ENCODE data around the gene LINC01488.
A peak's percentile ranks its signal among the peaks of the same experiment; 100 is the strongest.

Gene LINC01488

DNA sequence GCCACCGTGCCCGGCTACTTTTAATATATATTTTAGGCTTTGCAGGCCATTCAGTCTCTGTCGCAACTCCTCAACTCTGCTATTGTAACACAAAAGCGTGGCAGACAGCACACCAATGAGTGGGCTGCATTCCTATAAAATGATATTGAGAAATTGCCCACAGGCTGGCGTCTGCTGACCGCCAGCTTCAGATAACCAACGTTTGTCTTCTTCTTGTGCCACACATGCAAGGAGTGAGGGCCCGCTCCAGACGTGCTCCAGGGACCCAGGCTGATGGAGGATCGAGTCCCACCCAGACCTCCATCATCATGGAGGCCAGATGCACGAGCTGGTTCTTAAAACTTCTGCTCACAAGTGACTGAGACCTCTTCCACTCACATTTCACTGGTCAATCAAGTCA, 35.4 kb upstream of the LINC01488 start:
- DNase-seq: no peak

- peak; percentile 31 for DNase-seq
These were observed 33.7 kb upstream of the LINC01488 start for GRCh38 chr11:69447786-69448185.

GRCh38 chr11:69448471-69449284, 32.8 kb upstream of the LINC01488 start:
- DNase-seq: peak; percentile 21

GRCh38 chr11:69449320-69450063, 32.0 kb upstream of the LINC01488 start:
- peak; percentile 53 for DNase-seq

GRCh38 chr11:69450064-69450856, 31.2 kb upstream of the LINC01488 start:
- DNase-seq: no peak

DNA sequence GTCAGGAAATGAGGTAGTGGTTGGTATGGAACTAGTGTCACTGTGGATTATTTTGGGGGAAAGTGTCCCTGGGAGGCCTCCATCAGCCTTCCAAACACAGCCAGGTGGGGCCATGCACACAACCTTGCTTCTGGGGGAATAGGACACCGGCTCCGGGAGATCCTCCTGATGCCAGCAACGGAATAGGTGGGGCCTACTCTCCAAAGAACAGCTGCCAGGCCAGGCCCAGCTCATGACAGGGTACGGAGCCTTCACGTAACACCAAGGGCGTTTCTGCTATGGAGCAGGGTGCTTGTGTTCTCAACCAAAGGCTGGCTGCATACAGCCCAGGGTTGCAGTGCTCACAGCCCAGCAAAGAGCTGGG, 30.6 kb upstream of the LINC01488 start:
- no peak for DNase-seq

DNA sequence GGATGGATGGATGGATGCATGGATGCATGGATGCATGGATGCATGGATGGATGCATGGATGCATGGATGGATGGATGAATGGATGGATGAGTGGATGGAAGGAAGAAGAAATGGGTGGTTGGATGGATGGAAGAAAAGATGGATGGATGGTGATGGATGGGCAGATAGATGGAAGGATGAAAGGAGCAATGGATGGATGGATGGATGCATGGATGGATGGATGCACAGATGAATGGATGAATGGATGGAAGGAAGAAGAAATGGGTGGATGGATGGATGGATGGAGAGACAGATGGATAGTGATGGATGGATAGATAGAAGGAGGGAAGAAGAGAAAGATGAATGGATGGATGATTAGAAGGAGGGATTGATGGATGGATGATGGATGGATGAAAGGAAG, 30.2 kb upstream of the LINC01488 start:
- DNase-seq: no peak

- no peak for DNase-seq
These were observed 29.1 kb upstream of the LINC01488 start for GRCh38 chr11:69452206-69452987.

DNA sequence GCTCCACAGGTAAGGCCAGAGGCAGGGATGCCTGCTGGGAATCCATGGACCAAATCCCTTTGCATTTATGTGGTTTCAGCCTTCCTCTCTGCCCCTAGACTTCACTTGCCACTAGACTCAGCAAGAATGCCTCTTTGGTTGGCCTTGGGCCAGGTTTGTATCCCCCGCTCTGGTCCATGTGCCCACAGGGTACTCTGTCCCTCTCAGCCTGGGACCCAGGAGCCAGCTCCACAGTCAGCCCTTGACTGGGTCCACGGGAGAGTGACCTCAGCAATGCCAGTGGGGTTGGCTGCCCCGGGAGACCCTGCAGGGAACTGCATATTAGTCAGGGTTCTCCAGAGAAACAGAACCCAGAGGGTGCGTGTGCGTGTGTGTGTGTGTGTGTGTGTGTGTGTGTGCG, 28.3 kb upstream of the LINC01488 start:
- no peak for DNase-seq

GRCh38 chr11:69454018-69454417, 27.4 kb upstream of the LINC01488 start:
- DNase-seq: no peak

DNA sequence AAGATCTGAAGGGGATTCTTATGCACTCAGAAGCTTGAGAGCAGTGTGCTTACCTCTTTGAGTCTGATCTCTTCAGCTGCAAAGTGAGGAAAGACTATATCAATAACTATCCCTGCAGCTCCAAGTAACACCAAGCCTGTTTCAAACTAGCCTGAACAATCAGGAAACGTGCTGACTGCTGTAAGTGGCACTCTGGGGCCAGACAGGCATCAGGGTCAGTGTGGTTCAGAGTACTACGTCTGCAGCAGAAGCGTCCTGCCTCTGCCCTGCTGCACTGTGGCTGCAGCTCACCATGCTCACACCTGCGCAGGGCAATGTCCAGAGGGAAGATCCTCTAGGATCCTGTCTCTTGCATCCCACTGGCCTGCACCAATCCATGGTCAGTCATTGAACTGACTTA, 25.5 kb upstream of the LINC01488 start:
- no peak for DNase-seq

GRCh38 chr11:69456712-69457111, 24.8 kb upstream of the LINC01488 start:
- DNase-seq: no peak

DNA sequence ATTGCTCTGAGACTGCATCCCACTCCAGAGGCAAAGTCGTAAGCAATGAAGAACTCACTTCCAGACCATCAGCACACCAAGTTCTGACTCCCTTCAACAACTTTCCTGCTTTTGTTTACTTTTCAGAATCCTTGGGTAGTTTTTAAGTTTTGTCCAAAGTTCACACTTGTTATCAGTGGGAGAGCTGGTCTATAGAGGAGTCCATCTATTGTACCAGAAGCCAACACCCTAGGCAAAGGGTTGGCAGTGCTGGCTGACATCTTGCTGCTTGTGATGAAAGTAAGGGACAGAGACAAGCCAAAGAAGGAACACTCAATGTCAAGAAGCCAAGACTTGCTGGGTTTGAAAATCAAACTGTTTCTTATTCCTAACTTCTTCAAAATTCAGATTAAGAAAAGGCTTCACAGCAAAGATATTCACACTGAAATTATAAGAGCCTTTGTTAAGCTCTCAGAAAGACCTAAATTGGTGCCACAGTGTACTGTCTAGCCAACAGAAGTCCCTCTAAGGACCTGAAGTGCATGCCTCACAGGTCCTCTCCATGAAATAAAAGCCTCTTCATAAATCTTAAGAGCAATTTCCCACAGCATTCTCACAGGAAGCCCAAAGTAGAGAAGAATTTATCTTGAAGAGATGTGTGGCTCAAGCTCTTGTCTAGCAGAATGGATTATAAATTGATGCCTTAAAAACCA, 21.5 kb upstream of the LINC01488 start:
- DNase-seq: no peak

GRCh38 chr11:69460540-69461257, 20.8 kb upstream of the LINC01488 start:
- DNase-seq: peak; percentile 82

DNA sequence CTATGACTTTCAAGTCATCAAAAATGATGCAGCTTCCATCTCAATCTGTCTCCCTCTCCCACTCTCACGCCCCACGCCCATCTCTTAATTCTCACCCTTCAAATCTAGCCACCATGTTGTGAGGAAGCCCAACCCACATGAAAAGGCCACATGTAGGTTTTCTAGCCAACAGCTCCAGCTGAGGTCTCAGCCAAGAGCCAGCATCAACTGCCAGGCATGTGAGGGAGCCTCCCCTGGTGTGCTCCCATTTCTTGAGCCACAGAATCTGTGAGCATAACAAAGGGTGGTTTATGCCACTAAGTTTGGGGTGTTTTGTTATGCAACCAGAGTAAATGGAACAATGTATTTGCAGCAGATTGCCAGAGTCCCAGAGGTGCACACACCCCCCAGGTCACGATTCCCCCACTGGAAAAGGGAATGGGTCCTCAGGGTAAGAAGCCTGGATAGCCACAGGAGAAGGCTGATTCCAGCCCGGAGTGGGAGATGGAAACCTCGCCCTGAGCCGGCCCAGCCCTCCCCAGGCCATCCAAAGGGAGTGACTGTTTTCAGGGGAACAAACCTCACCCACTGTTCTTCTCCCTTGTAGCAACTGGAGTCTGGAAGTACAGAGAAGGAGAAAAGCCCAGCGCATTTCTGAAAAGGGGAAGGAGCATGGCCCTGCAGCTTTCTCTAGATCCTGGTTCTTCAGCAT, 20.0 kb upstream of the LINC01488 start:
- no peak for DNase-seq

DNA sequence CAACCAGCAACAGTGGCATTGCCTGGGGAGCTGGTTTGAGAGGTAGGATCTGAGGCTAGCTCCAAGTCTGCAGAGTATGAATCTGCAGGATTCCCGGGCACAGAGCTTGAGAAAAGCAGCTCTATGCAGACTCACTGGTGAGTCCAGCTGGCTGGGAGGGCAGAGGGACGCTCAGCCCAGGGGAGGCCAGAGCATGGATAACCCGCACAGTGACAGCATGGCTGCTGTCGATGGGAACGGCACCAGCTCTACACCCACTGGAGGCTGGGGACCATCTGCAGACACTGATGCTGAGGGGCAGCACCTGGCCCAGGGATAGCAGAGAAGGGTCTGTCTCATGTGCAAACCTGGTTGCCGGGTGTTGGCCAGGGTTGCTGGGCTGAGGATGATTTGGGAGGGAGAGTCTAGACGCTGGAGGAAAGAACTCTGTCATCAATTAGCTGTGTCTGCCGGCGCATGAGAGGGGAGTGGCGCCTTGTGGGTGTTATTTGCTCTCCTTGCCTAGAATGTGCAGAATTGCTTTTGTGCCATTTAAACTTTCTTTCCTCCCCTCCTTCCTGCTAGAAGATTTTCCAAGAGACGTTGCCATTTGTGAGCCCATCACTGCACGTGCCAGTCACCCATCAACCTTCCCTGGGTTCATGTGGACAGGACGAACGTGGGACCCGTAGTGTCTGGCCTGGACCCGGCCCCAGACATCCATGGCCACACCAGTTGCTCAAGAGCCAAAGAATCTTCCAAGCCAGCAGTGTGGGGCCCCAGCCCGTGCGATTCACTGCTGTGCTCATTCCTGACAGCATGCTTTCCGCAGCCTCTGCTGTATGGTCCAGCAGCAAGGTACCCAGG, 19.1 kb upstream of the LINC01488 start:
- no peak for DNase-seq

- DNase-seq: peak; percentile 30
These were observed 18.1 kb upstream of the LINC01488 start for GRCh38 chr11:69463181-69463994.

- DNase-seq: no peak
These were observed 17.2 kb upstream of the LINC01488 start for GRCh38 chr11:69463995-69464960.
